Activated B cell treated with CpG ODN at 0.5 μM for 24 hours (primary cell): Measurements from ENCODE around the gene HSD11B1L. TPM values are rescaled to one million over a fixed set of nuclear protein-coding genes. Genes with fewer than 3 reads are reported as not detected.

Experiments
- ATAC-seq: fragments of 200-7000 bp; cut with Tn5 transposase; one replicate; pipeline ENCODE4 v1.10.0; 2021; ENCODE audit warnings: low read depth, mild to moderate bottlenecking, moderate library complexity
- CTCF ChIA-PET: fragments of 350-600 bp; sonication (Branson Sonifier 250); formaldehyde crosslinking; loops from one replicate; lab custom pipeline; 2021; ENCODE audit warnings: antibody characterized with exemption; lab: Charles Lee
- POLR2A ChIA-PET: fragments of 350-600 bp; sonication (Branson Sonifier 250); formaldehyde crosslinking; loops from one replicate; lab custom pipeline; 2021; ENCODE audit warnings: antibody characterized with exemption; lab: Charles Lee
- DNase-seq: peaks from one replicate; pipeline ENCODE4 v3.0.0; 2022
- H3K27ac Mint-ChIP-seq: one replicate; pipeline ENCODE4 v1.8.0; 2020; ENCODE audit warnings: mixed read lengths
- H3K27me3 Mint-ChIP-seq: one replicate; pipeline ENCODE4 v1.8.0; 2021; ENCODE audit warnings: mixed read lengths
- H3K36me3 Mint-ChIP-seq: one replicate; pipeline ENCODE4 v1.8.0; 2021; ENCODE audit warnings: low read depth, mixed read lengths
- H3K4me1 Mint-ChIP-seq: one replicate; pipeline ENCODE4 v1.8.0; 2021; ENCODE audit warnings: mixed read lengths
- H3K4me3 Mint-ChIP-seq: one replicate; pipeline ENCODE4 v1.8.0; 2020; ENCODE audit warnings: mild to moderate bottlenecking, mixed read lengths
- H3K9me3 Mint-ChIP-seq: one replicate; pipeline ENCODE4 v1.8.0; 2020; ENCODE audit warnings: mixed read lengths
- CTCF ChIP-seq: fragments of 200-600 bp; IDR thresholded peaks from one replicate; pipeline ENCODE4 v1.8.0; 2022; ENCODE audit warnings: antibody characterized with exemption, mild to moderate bottlenecking
- intact Hi-C: fragments of 100-400 bp; cut with micrococcal nuclease; formaldehyde crosslinking; loops from one replicate; pipeline ENCODE4 v1.15.1; 2024
- total RNA-seq: library from RNA; stranded (reverse); gene quantifications from 2 replicates; pipeline ENCODE4 v1.2.3, GENCODE V29; 2022

Gene HSD11B1L
- total RNA-seq, 1 donor from 2014 or later: 1.5 TPM

DNA sequence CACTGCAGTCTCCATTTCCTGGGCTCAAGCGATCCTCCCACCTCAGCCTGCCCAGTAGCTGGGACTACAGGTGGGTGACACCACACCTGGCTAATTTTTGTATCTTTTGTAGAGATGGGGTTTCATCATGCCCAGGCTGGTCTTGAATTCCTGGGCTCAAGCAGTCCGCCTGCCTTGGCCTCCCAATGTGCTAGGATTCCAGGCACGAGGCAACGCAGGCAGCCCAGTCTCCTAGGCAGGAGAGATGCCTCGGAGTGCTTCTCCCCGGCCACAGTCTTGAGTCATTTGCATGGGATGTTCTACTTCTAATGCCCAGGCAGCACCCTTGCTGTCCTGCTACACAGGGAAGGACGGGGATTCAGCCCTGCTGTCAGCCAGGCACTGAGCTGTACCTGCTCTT lies 9.2 kb upstream of the HSD11B1L start:
- POLR2A ChIA-PET: no interaction called here
- Mint-ChIP-seq H3K27me3 (no peaks in the 10 kb centered on the region), H3K27ac (no peak overlapping the region), H3K4me3 (no peak overlapping the region), H3K9me3 (no peaks in the 10 kb centered on the region), H3K36me3 (peaks cover 49% of the 10 kb centered on the region), H3K4me1 (no peaks in the 10 kb centered on the region)
- no peak for ATAC-seq
- no peak for DNase-seq
- CTCF ChIA-PET: no interaction called here
- intact Hi-C loops: no loop called here
- no peak for TF ChIP-seq CTCF

- CTCF ChIA-PET: no interaction called here
- H3K4me1 Mint-ChIP-seq: no peaks in the 10 kb centered on the region
- no peak for TF ChIP-seq CTCF
- H3K4me3 Mint-ChIP-seq: no peak overlapping the region
- ATAC-seq (no peak), DNase-seq (no peak)
- no peaks in the 10 kb centered on the region for H3K27me3 Mint-ChIP-seq
- peak overlapping the region; percentile 31 for H3K27ac Mint-ChIP-seq
- peaks cover 40% of the 10 kb centered on the region for H3K36me3 Mint-ChIP-seq
- H3K9me3 Mint-ChIP-seq: no peaks in the 10 kb centered on the region
- intact Hi-C loops: no loop called here
- POLR2A ChIA-PET: interaction anchor here (0.8 kb wide), 1 partner anchor 51 kb away, joined by 3 read pairs; no protein-coding TSS in a partner anchor
These were observed 7.9 kb upstream of the HSD11B1L start for GRCh38 chr19:5672708-5673459.

GRCh38 chr19:5673752-5674151 lies 7.1 kb upstream of the HSD11B1L start:
- H3K4me1 Mint-ChIP-seq: no peaks in the 10 kb centered on the region
- no peak for DNase-seq
- intact Hi-C loops: no loop called here
- H3K9me3 Mint-ChIP-seq: no peaks in the 10 kb centered on the region
- ChIA-PET CTCF (no interaction called here), POLR2A (no interaction called here)
- H3K27me3 Mint-ChIP-seq: no peaks in the 10 kb centered on the region
- no peak for ATAC-seq
- no peak overlapping the region for H3K4me3 Mint-ChIP-seq
- no peak overlapping the region for H3K27ac Mint-ChIP-seq
- H3K36me3 Mint-ChIP-seq: peaks cover 36% of the 10 kb centered on the region
- no peak for TF ChIP-seq CTCF

- no peak for TF ChIP-seq CTCF
- Mint-ChIP-seq H3K27ac (no peak overlapping the region), H3K9me3 (no peaks in the 10 kb centered on the region), H3K36me3 (peaks cover 27% of the 10 kb centered on the region), H3K4me1 (peaks cover 8% of the 10 kb centered on the region), H3K4me3 (no peak overlapping the region), H3K27me3 (no peaks in the 10 kb centered on the region)
- intact Hi-C loops: no loop called here
- no peak for DNase-seq
- no peak for ATAC-seq
- ChIA-PET CTCF (no interaction called here), POLR2A (interaction anchor here (0.6 kb wide), 1 partner anchor 50 kb away, joined by 8 read pairs; no protein-coding TSS in a partner anchor)
These were observed 6.1 kb upstream of the HSD11B1L start for GRCh38 chr19:5674714-5675113.

GRCh38 chr19:5676105-5676771 lies 4.6 kb upstream of the HSD11B1L start:
- POLR2A ChIA-PET: interaction anchor here (1.0 to 1.2 kb wide), 2 partner anchors 10 to 13 kb away, joined by 3 to 5 read pairs; no protein-coding TSS in a partner anchor
- H3K4me1 Mint-ChIP-seq: peaks cover 18% of the 10 kb centered on the region
- TF ChIP-seq CTCF: no peak
- H3K4me3 Mint-ChIP-seq: no peak overlapping the region
- no peaks in the 10 kb centered on the region for H3K9me3 Mint-ChIP-seq
- no peak for DNase-seq
- intact Hi-C loops: no loop called here
- CTCF ChIA-PET: interaction anchor here (1.0 kb wide), 1 partner anchor 11 kb away, joined by 3 read pairs; no protein-coding TSS in a partner anchor
- no peak for ATAC-seq
- H3K27me3 Mint-ChIP-seq: peaks cover 2% of the 10 kb centered on the region
- peaks cover 25% of the 10 kb centered on the region for H3K36me3 Mint-ChIP-seq
- H3K27ac Mint-ChIP-seq: no peak overlapping the region
